GM23338 (cell line): ENCODE results near the gene MARK2. TPM values are rescaled to one million over a fixed set of nuclear protein-coding genes. Genes with fewer than 3 reads are reported as not detected.

ENCODE experiments used
- ATAC-seq: fragments of 200-7000 bp; cut with Tn5 transposase; 3 replicates; pipeline ENCODE4 v1.9.1; 2020
- DNase-seq: peaks from one replicate; pipeline ENCODE4 v3.0.0-alpha.2; 2015; ENCODE audit warnings: low spot score
- H2AFZ ChIP-seq: fragments of 200-600 bp; sonication (generic); 2 replicates; pipeline ENCODE4 v1.8.0; 2016; ENCODE audit warnings: antibody characterized with exemption, mild to moderate bottlenecking, moderate library complexity
- H3F3A ChIP-seq: fragments of 200-600 bp; sonication (generic); replicated peaks from 2 replicates; pipeline ENCODE4 v1.8.0; 2017; ENCODE audit warnings: antibody characterized with exemption, mixed run types, low read depth
- H3K27ac ChIP-seq: fragments of 200-600 bp; sonication (generic); 2 replicates; pipeline ENCODE4 v1.6.1; 2016; ENCODE audit warnings: low read depth
- H3K27me3 ChIP-seq: fragments of 200-600 bp; sonication (generic); 2 replicates; pipeline ENCODE4 v1.8.0; 2016; ENCODE audit warnings: mild to moderate bottlenecking, mixed run types, moderate library complexity; ENCODE audit not compliant: insufficient read depth
- H3K36me3 ChIP-seq: fragments of 200-600 bp; sonication (generic); 2 replicates; pipeline ENCODE4 v1.8.0; 2016; ENCODE audit warnings: mild to moderate bottlenecking; ENCODE audit not compliant: insufficient read depth
- H3K4me1 ChIP-seq: fragments of 200-600 bp; sonication (generic); 2 replicates; pipeline ENCODE4 v1.8.0; 2016; ENCODE audit warnings: mild to moderate bottlenecking, moderate library complexity; ENCODE audit not compliant: insufficient read depth
- H3K4me2 ChIP-seq: fragments of 200-600 bp; sonication (generic); 2 replicates; pipeline ENCODE4 v1.7.1; 2017; ENCODE audit warnings: mixed run types
- H3K4me3 ChIP-seq: fragments of 200-600 bp; sonication (generic); 2 replicates; pipeline ENCODE4 v1.6.1; 2016; ENCODE audit warnings: mixed run types
- H3K79me2 ChIP-seq: fragments of 200-600 bp; sonication (generic); replicated peaks from 2 replicates; pipeline ENCODE4 v1.8.0; 2017; ENCODE audit warnings: mild to moderate bottlenecking; ENCODE audit not compliant: insufficient read depth
- H3K9me2 ChIP-seq: fragments of 200-600 bp; sonication (generic); 2 replicates; pipeline ENCODE4 v1.8.0; 2017; ENCODE audit not compliant: insufficient read depth
- H4K20me1 ChIP-seq: fragments of 200-600 bp; sonication (generic); replicated peaks from 2 replicates; pipeline ENCODE4 v1.8.0; 2017; ENCODE audit warnings: mild to moderate bottlenecking; ENCODE audit not compliant: insufficient read depth
- H3K27ac Mint-ChIP-seq: 2 replicates; pipeline ENCODE4 v1.8.0; 2020; ENCODE audit warnings: inconsistent platforms, mild to moderate bottlenecking, moderate library complexity, mixed read lengths
- H3K27me3 Mint-ChIP-seq: 3 replicates; pipeline ENCODE4 v1.8.0; 2022; ENCODE audit warnings: low read depth, mild to moderate bottlenecking, moderate library complexity, mixed read lengths, inconsistent platforms; ENCODE audit not compliant: insufficient read depth, poor library complexity
- H3K36me3 Mint-ChIP-seq: 3 replicates; pipeline ENCODE4 v1.8.0; 2021; ENCODE audit warnings: low read depth, mild to moderate bottlenecking, inconsistent platforms, moderate library complexity, mixed read lengths
- H3K4me1 Mint-ChIP-seq: 3 replicates; pipeline ENCODE4 v1.8.0; 2020; ENCODE audit warnings: mild to moderate bottlenecking, inconsistent platforms, mixed read lengths
- H3K4me3 Mint-ChIP-seq: 3 replicates; pipeline ENCODE4 v1.8.0; 2021; ENCODE audit warnings: moderate library complexity, mild to moderate bottlenecking, inconsistent platforms, mixed read lengths
- H3K9me3 Mint-ChIP-seq: 3 replicates; pipeline ENCODE4 v1.8.0; 2020; ENCODE audit warnings: moderate library complexity, mild to moderate bottlenecking, inconsistent platforms, mixed read lengths
- EZH2phosphoT487 ChIP-seq: fragments of 200-600 bp; sonication (generic); IDR thresholded peaks from one replicate; pipeline ENCODE4 v1.8.1; 2018; ENCODE audit warnings: antibody characterized with exemption; ENCODE audit not compliant: unreplicated experiment
- JUNB ChIP-seq: IDR thresholded peaks from one replicate; pipeline ENCODE4 v1.6.1; 2016; ENCODE audit warnings: antibody characterized with exemption; ENCODE audit not compliant: unreplicated experiment
- POLR2AphosphoS5 ChIP-seq: IDR thresholded peaks from 2 replicates; pipeline ENCODE4 v1.6.1; 2016; ENCODE audit warnings: antibody characterized with exemption, low read depth
- STAT1 ChIP-seq: IDR thresholded peaks from one replicate; pipeline ENCODE4 v1.6.1; 2016; ENCODE audit warnings: antibody characterized with exemption; ENCODE audit not compliant: unreplicated experiment
- ZNF331 ChIP-seq: fragments of 250-450 bp; sonication (Bioruptor Pico); IDR thresholded peaks from 2 replicates; pipeline ENCODE4 v1.5.0; 2020; ENCODE audit warnings: low read depth, mild to moderate bottlenecking, moderate library complexity
- polyA plus RNA-seq: library from polyadenylated mRNA; unstranded; fragments of >200 nt; fragmentation: Nextera tagmentation; extraction: Ambion mirVana; gene quantifications from 2 replicates; pipeline ENCODE4 v1.2.1, GENCODE V29; 2016
- total RNA-seq: library from RNA; depleted of rRNA; stranded (reverse); fragments of >200 nt; shearing (Covaris generic); gene quantifications from 2 replicates; pipeline ENCODE4 v1.2.3, GENCODE V29; 2014
- TF ChIP-seq, protein P1 (sequence below): IDR thresholded peaks from 2 replicates; pipeline ENCODE4 v1.6.1; 2016; ENCODE audit warnings: antibody characterized with exemption
- TF ChIP-seq, protein P2 (sequence below), 2 experiments: fragments of 200-600 bp in 1 of 2; sonication (generic) in 1 of 2; conservative IDR thresholded peaks; 2 replicates each; pipeline versions ENCODE4 v1.5.1 to v1.6.1; 2016 to 2017; ENCODE audit warnings: antibody characterized with exemption in 2 of 2, low read depth in 2 of 2, mild to moderate bottlenecking in 2 of 2, moderate library complexity in 1 of 2
- TF ChIP-seq, protein P3 (sequence below): IDR thresholded peaks from one replicate; pipeline ENCODE4 v1.6.1; 2018; ENCODE audit warnings: antibody characterized with exemption; ENCODE audit not compliant: unreplicated experiment

The MARK2 gene
- total and polyA plus RNA-seq, 2 experiments from 2014 or later = 18.7 to 42.6 TPM

DNA sequence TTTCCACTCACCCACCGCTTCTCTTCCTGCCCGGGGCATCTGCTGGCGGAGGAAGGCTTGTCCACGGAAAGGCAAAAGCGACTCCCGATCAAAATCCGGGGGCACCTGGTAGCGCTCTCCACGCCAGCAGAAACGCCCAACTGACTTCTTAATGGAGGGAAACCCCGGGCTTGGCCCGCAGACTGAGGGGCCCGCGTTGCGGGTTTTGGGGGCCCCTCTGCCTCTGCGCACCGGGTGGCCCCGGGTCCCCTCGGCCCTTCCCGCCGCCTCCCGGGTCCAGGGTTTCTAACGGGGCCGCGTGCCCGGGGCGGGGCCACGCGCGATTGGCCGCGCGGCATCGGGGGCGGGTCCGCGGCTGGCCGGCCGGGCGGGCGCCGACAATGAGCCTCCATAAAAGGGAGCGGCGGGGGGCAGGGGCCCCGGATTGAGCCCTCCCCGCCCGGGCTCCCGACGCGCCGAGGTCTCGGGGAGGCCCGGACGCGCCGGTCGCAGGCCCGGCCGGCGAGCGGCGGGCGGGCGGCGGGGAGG is 25.8 kb upstream of the MARK2 start, which contains the start of gene SPINDOC:
Gene SPINDOC, plus strand, starts transcription at position 422 of the 528 bp plus-strand sequence. CDS start 231 bp downstream, outside the sequence.
- H3K27me3 ChIP-seq = peaks cover 7% of the 10 kb centered on the region
- H3K4me1 ChIP-seq = peaks cover 30% of the 10 kb centered on the region
- H4K20me1 ChIP-seq = peaks cover 37% of the 10 kb centered on the region
- peaks cover 13% of the 10 kb centered on the region for H3K36me3 ChIP-seq
- peak within 1 kb of the TSS; percentile 83 for H3K4me3 ChIP-seq
- peak within 1 kb of the TSS; percentile 86 for H3K27ac ChIP-seq
- DNase-seq = peak; percentile 82
- peaks cover 11% of the 10 kb centered on the region for H3K27me3 Mint-ChIP-seq
- TF ChIP-seq POLR2AphosphoS5 = peak; percentile 21; the same call in 1 of the 2 replicates
- TF ChIP-seq EZH2phosphoT487 = no peak
- H3K9me3 Mint-ChIP-seq = no peaks in the 10 kb centered on the region
- H3K79me2 ChIP-seq = peaks cover 48% of the 10 kb centered on the region
- H3K4me2 ChIP-seq = peak within 1 kb of the TSS; percentile 96
- H3K4me3 Mint-ChIP-seq = peak within 1 kb of the TSS; percentile 93
- H3K9me2 ChIP-seq = no peaks in the 10 kb centered on the region
- peaks cover 10% of the 10 kb centered on the region for H3F3A ChIP-seq
- peak within 1 kb of the TSS; percentile 89 for H2AFZ ChIP-seq
- peaks cover 36% of the 10 kb centered on the region for H3K4me1 Mint-ChIP-seq
- H3K27ac Mint-ChIP-seq = no peak within 1 kb of the TSS
- H3K36me3 Mint-ChIP-seq = peaks cover 37% of the 10 kb centered on the region
- ATAC-seq = peak; percentile 63

DNA sequence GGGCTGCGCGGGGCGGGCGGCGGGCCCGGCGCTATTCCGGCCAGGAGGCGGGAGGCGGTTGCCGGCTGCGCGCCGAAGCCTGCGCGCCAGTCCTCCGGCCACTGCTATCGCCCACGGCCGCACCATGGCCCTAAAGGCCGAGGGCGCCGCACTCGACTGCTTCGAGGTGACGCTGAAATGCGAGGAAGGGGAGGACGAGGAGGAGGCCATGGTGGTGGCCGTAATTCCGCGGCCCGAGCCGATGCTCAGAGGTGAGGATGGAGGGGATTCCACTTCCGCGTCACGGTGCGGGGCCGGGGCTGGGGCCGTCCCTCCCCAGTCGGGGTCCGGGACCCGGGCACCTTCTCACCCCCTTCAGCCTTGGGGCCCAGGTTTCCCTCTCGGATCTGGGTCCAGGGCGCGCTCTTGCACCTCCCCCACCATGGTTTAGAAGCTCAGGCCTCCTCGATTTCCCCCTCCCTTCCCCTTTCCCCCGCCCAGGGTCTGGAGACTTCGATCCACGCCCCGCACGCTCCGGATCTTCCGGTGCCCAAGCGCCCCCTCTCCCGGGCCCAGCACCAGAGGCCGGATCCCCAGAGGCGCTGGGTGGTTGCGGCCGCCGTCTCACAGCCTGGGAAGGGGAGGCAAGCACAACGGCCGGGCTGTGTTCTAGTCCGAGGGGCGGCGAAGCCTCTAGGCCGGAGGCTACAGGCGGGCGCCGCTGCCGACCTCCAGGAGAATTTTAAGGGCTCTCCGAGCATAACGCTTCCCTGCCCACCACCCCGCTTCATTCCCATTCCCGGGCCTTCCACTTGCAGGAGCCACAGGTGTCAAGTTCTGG is 25.1 kb upstream of the MARK2 start:
- Histone ChIP-seq H2AFZ (0 out of 2 replicates have a peak overlapping the region, but pooled peaks have one; percentile 43), H3K4me2 (peak overlapping the region; percentile 89), H3K27me3 (peaks cover 7% of the 10 kb centered on the region), H4K20me1 (peaks cover 38% of the 10 kb centered on the region), H3K4me3 (peak overlapping the region; percentile 73), H3F3A (peaks cover 10% of the 10 kb centered on the region), H3K27ac (peak overlapping the region; percentile 86), H3K4me1 (peaks cover 30% of the 10 kb centered on the region), H3K9me2 (no peaks in the 10 kb centered on the region), H3K36me3 (peaks cover 15% of the 10 kb centered on the region), H3K79me2 (peaks cover 48% of the 10 kb centered on the region)
- TF ChIP-seq, protein P1, sequence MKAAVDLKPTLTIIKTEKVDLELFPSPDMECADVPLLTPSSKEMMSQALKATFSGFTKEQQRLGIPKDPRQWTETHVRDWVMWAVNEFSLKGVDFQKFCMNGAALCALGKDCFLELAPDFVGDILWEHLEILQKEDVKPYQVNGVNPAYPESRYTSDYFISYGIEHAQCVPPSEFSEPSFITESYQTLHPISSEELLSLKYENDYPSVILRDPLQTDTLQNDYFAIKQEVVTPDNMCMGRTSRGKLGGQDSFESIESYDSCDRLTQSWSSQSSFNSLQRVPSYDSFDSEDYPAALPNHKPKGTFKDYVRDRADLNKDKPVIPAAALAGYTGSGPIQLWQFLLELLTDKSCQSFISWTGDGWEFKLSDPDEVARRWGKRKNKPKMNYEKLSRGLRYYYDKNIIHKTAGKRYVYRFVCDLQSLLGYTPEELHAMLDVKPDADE = no peak
- peak overlapping the region; percentile 93 for H3K4me3 Mint-ChIP-seq
- no peak overlapping the region for H3K27ac Mint-ChIP-seq
- peak; percentile 52 for ATAC-seq
- no peaks in the 10 kb centered on the region for H3K9me3 Mint-ChIP-seq
- peaks cover 11% of the 10 kb centered on the region for H3K27me3 Mint-ChIP-seq
- peak; percentile 67 for DNase-seq
- peaks cover 36% of the 10 kb centered on the region for H3K4me1 Mint-ChIP-seq
- peaks cover 44% of the 10 kb centered on the region for H3K36me3 Mint-ChIP-seq

DNA sequence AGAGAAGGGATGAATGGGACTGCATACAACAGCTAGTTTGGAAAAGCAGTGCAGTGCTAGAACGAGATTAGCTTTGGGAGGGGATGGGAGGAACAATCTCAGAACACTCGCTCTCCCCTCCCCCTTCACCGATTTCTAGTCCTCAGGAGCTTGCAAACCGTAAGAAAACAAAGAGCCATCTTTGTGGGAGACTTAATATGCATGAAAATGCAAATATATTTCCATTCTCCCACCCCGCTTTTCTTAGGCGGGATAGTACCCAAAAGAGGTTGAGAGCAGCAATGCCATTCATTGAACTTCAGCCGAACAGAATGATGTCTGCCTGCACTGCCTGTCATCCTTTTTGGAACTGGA is 24.6 kb upstream of the MARK2 start:
- DNase-seq = no peak
- H3K4me1 Mint-ChIP-seq = peaks cover 36% of the 10 kb centered on the region
- TF ChIP-seq, protein P1 = no peak
- TF ChIP-seq JUNB (no peak), STAT1 (no peak), POLR2AphosphoS5 (no peak), ZNF331 (CRISPR knock-in tag) (no peak)
- TF ChIP-seq, protein P2, sequence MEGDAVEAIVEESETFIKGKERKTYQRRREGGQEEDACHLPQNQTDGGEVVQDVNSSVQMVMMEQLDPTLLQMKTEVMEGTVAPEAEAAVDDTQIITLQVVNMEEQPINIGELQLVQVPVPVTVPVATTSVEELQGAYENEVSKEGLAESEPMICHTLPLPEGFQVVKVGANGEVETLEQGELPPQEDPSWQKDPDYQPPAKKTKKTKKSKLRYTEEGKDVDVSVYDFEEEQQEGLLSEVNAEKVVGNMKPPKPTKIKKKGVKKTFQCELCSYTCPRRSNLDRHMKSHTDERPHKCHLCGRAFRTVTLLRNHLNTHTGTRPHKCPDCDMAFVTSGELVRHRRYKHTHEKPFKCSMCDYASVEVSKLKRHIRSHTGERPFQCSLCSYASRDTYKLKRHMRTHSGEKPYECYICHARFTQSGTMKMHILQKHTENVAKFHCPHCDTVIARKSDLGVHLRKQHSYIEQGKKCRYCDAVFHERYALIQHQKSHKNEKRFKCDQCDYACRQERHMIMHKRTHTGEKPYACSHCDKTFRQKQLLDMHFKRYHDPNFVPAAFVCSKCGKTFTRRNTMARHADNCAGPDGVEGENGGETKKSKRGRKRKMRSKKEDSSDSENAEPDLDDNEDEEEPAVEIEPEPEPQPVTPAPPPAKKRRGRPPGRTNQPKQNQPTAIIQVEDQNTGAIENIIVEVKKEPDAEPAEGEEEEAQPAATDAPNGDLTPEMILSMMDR (conservative IDR thresholded peaks at IDR 0.05; ENCODE audit: low read depth in 2 of 2) = no peak
- TF ChIP-seq, protein P3, sequence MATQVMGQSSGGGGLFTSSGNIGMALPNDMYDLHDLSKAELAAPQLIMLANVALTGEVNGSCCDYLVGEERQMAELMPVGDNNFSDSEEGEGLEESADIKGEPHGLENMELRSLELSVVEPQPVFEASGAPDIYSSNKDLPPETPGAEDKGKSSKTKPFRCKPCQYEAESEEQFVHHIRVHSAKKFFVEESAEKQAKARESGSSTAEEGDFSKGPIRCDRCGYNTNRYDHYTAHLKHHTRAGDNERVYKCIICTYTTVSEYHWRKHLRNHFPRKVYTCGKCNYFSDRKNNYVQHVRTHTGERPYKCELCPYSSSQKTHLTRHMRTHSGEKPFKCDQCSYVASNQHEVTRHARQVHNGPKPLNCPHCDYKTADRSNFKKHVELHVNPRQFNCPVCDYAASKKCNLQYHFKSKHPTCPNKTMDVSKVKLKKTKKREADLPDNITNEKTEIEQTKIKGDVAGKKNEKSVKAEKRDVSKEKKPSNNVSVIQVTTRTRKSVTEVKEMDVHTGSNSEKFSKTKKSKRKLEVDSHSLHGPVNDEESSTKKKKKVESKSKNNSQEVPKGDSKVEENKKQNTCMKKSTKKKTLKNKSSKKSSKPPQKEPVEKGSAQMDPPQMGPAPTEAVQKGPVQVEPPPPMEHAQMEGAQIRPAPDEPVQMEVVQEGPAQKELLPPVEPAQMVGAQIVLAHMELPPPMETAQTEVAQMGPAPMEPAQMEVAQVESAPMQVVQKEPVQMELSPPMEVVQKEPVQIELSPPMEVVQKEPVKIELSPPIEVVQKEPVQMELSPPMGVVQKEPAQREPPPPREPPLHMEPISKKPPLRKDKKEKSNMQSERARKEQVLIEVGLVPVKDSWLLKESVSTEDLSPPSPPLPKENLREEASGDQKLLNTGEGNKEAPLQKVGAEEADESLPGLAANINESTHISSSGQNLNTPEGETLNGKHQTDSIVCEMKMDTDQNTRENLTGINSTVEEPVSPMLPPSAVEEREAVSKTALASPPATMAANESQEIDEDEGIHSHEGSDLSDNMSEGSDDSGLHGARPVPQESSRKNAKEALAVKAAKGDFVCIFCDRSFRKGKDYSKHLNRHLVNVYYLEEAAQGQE = no peak

More for the DNA sequence above, 24.6 kb upstream of the MARK2 start:
- H3K4me3 ChIP-seq = peak overlapping the region; percentile 73
- Mint-ChIP-seq H3K4me3 (peak overlapping the region; percentile 93), H3K9me3 (no peaks in the 10 kb centered on the region), H3K27ac (no peak overlapping the region), H3K36me3 (peaks cover 50% of the 10 kb centered on the region), H3K27me3 (peaks cover 11% of the 10 kb centered on the region)
- ATAC-seq = peak; percentile 20
- H3K4me2 ChIP-seq = peak overlapping the region; percentile 89
- peak overlapping the region; percentile 86 for H3K27ac ChIP-seq
- peaks cover 15% of the 10 kb centered on the region for H3K36me3 ChIP-seq
- no peaks in the 10 kb centered on the region for H3K9me2 ChIP-seq
- peaks cover 7% of the 10 kb centered on the region for H3K27me3 ChIP-seq
- H2AFZ ChIP-seq = no peak overlapping the region
- peaks cover 10% of the 10 kb centered on the region for H3F3A ChIP-seq
- peaks cover 38% of the 10 kb centered on the region for H4K20me1 ChIP-seq
- H3K79me2 ChIP-seq = peaks cover 48% of the 10 kb centered on the region
- H3K4me1 ChIP-seq = peaks cover 30% of the 10 kb centered on the region
